Daoy (cell line): ENCODE measurements around the gene REN. TPM values are rescaled to one million over a fixed set of nuclear protein-coding genes. Genes with fewer than 3 reads are reported as not detected.

Experiments used
- DNase-seq: peaks from one replicate; pipeline ENCODE4 v3.0.0-alpha.2; 2015; ENCODE audit warnings: low read depth
- total RNA-seq: library from RNA; depleted of rRNA; stranded (reverse); fragments of >200 nt; shearing (Covaris generic); gene quantifications from 2 replicates; pipeline ENCODE4 v1.2.3, GENCODE V29; 2014

The REN gene
- total RNA-seq, 1 experiment from 2014 or later = not detected

DNA sequence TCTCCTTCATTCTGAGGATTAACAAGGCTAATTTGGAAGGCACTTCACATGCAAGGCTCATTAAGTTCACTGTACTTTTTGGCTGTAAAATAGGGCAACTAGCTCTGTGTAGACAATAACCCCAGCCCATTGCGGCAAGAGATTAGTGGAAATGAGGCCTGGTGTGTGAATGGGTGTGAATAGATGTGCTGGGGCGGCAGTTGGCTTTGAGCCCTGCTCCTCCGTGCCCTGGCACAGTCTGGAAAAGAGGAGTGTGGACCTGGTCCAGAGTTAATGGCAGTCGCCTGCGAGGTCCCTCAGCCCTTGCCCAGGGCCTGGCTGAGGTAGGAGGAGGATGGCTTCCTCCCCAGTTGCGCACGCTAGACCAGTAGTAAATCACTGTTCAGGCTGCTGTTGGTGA, 25.3 kb upstream of the REN start:
- DNase-seq = no peak

DNA sequence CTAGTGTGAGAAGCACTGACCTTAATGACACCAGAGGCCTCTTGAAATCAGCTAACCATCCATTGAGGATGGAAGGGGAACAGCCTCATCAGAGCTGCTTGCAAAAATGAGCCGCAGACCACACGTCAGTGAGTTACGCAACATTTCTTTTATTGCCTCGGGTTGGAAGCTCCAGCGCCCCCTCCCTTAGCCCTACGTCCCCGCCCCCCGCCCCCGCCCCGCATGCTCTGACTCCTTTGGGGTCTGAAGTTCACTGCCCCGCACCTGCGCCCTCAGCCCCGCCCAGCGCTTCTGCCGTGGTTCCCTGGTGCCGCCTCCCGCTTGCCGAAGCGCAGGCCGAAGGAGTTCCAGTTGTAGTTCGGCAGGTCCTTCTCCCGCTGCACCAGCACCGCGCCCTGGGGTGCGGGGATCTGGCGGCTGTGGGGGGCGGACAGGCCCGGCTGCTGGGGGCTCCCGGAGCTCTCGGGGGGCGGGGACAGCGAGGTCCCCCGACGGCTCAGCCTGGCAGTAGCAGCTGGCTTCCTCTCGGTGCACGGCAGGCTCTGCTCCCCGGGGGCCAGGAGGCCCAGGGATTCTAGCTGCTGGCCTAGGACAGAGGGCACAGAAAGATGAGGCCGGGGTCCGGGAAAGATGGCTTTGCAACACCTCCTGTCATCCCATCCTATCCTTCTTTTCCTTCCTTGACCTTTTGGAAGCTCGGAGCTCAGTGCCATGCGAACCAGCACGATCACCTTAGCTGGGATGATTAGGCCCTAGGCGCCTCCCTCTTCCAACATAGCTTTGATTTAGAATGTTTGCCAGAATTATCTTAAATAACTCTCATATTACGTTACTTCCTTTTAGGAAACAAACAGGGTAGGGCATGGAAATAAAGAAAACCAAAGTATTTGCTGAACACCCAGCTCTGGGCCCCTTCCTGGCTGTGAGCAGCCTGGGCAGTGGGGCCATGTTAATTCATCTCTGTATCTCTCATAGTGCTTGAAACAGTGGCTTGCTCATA, 24.4 kb upstream of the REN start:
- no peak for DNase-seq

DNA sequence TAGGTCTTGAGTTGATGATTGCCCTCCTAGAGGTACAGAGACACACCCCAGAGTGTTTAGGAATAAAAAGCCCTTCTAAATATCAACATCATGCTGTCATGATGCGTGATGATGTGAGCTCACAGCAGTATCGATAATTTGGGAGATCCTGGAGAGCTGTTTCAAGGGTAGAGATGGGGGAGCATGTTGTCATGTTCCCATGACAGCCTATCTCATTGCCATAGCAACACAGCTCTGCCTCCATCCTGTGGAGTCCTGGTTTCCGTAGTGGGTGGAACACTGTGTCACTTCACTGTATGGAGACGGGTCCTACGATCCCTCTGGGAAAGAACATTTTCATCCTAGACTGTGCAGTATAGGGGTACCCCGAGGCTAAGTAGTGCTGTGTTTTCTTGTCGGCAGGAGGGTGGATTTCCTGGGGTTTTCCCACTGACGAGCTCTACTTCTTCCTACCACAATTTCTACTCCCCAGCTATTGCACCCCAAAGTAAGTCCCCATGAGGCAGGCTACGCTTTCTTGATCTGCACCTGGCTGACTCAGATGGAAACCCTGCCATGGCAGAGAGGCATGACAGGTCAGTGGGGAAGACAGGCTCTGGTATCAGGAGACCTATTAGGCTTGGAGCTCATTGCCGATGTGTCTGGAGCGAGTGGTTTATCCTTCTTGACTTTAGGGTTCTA, 23.0 kb upstream of the REN start:
- no peak for DNase-seq

DNA sequence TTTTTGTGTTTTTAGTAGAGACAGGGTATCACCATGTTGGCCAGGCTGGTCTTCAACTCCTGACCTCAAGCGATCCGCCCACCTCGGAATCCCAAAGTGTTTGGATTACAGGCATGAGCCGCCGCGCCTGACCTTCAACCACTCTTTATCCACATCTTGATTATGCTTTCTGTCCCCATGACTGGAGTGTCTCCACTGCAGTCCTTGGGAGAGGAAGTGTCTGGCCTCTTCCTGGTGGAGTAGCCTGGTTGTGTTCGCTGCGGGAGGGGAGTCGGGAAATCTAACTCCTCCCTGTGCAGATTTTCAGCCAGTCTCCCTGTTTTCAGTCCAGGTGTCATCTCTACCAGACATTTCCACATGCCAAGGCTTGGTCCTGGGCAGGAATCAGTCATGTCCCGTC, 20.5 kb upstream of the REN start:
- no peak for DNase-seq

DNA sequence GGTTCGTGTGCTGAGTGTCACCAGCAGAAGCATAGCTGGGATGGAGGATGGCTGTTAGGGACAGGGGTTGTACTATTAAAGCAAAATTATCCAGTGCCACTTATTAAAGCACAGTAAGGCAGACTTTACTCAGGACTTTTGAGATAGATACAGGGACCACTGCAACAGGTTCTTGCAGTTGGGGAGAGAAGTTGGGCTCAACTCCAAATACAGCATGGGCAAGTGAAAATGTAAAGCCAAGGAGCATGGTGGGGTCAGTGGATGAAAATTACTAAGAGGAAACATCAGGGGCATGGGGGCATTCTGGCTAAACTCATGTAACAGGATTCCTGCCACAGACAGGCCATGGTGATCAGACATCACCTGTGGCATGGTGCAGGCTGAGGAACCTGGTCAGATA, 15.0 kb upstream of the REN start:
- DNase-seq = no peak

DNA sequence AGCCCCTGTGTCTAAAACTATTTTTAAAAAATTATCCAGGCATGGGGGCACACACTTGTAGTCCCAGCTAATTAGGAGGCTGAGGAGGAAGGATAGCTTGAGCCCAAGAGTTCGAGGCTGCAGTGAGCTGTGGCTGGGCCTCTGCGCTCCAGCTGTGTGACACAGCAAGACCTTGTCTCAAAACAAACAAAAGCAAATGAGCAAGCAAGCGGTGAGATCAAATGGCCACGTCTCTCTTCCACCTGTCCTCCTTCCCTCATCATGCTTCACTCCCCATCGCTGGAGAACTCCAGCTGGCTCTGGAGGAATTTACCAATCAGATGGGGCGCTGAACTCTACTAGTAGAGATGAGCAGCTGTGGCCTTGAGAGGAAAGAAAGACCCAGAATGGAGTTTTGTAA, 14.0 kb upstream of the REN start:
- no peak for DNase-seq

DNA sequence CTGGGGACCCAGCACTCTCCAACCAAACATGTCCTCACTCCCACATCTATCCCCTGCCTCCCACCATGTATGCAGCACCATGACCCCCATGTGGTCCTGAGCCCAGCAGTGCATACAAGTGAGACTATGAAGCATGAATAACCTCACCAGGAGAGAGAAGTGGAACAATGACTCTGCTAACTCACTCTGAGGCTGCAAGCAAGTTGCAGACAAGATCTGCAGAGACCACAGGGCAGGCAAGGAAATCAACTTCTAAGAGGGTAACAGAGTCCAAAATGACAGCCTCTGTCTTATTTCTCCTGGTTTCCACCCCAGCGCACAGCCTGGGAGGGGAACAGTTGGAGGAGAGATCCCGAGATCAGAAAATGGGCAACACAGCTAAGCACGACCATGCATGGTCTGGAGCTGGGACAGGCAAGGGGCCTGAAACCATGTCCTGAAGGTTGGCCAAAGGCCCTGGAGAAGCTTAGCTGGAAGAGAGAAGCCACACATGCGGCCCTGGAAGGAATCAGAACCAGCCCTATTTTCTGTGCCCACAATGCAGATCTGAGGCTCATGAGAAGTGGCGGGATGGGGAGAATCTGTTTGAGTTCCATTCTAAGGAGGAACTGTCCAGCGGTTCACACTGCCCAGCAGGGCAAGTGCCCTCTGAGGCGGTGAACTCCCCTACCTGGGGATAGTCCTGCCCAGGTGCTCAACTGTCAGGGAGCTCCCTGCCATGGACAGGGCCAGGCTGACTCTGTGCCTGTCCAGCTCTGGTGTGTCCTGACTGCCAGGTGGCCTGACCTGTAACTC, 12.5 kb upstream of the REN start:
- no peak for DNase-seq

DNA sequence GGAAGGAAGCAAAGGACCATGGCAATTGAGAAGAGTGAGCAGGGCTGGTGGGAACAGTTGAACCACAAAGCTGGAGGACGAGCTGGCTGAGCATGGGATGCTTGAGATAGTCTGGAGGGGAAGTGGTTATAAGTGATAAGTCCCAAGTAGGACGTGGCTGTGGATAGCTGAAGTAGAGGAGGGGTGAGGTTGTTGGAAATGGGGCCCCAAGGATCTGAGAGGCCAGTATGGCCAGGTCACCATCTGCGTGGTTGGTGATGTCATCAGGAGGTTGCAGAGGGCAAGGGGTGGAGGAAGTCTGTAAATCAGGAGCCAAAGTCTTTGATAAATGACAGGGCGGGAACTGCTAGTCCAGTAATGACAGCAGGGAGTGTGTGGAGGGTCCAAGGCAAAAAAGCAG, 11.0 kb upstream of the REN start:
- no peak for DNase-seq

DNA sequence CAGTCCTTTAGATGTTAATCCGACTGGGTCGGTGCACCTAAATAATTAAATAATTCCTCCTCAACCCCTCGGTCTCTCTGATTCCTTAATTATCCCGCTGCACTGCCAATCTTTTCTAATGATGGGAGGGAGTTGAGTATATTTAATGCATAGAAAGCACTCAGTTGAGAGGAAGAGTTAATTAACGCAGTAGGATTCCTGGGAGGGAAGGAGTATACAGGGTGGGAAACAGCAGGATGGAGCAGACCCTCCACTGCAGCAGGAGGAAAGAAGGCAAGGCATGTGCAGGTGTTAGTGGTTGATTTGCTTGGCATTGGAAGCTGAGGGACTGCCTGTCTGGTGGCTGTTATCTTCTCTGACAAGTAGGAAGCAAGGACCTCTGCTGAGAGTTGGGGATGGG, 9.9 kb upstream of the REN start:
- no peak for DNase-seq

DNA sequence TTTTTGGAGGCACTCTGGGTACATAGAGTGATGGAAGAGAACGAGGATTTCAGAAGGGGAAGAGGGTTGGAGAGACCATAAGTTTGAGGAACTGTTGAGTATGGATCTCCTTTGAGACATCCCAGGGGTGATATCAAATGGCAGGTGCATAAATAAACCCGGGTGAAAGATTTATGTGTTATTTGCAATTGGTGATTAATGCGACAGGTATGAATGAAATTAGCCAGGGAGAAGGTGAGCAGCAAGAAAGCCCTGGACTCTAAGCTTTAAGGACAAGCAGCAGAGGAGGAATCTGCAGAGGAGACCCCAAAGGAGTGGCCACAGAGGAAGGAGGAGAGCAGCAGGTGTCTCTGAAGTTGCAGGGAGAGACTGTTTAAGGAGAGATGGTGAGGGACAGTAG, 8.8 kb upstream of the REN start:
- no peak for DNase-seq

DNA sequence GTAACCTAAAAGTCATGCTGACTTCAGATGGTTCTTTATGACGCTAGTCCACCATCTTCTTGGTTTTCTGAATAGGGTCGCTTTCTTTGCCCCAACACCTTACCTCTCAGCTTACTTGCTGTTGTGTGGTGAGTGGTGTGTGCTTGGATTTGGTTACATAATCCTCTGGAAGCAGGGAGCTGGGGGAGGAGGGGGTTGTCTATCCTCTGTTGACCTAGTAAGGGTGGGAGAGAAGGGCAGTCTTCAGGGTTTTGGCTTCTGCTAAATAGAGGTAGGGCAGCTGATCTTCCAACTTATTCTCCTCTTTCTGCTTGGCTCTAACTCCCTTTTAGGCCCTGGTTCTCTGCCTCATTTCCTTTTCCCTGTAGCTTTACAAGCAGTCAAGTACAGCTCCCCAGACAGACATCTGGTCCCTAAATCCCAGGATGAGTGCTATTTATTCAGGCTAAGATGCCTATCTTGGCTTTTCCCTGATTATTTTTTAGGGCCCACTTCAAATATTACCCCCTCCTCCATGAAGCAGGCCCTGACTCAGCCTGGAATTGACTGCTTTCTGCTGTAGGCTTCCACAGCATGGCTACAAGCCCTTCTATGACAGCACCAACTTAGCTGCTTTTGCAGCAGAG, 6.4 kb upstream of the REN start:
- no peak for DNase-seq

DNA sequence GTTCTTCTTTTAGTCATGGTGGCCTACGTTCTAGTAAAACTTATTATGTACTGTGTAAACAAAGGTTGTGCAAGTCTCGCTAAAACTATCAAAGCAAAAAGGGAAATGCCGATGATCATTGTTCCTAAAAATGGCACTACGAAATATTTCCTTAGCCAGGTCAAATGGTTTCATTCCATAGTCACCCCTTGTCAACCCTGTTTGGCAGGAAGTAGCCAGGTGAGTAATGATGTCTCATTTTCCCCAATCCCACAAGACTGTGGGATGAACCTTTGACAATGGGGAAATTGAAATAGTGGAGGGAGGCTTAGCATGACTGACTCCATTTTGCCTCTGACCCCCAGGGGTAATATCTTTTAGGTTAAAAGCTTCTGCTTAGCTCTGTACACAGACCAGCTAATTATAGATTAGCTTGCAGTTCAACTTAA, 5.6 kb upstream of the REN start:
- DNase-seq = peak; percentile 74

DNA sequence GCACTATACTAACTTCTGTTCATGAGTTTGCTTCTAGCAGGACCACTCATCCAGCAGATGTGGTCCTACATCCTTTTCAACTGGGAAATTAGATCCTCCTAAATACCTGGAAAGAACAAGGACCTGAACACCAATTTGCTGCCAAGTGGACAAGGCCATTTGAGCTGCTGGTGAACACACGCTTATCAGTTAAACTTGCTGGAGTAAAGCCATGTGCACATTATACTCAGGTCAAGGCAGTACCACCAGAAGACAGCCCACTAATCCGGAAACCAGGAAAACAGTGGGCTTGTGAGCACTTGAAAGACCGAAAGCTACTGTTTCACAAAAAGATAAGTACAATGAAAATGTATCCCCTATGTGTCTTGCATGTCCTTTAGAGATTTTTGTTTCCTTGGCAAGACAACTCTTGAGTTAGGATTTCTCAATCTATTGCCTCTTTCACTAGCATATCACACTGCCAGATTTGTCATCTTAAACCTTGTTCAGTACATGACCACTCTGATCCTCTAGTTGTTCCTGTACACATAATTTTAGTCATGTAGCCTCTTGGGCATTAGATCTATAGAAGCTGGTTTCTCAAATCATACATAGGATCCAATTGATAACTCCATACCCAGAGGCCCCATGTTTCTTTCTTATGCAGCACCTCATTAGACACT, 4.5 kb upstream of the REN start:
- no peak for DNase-seq

DNA sequence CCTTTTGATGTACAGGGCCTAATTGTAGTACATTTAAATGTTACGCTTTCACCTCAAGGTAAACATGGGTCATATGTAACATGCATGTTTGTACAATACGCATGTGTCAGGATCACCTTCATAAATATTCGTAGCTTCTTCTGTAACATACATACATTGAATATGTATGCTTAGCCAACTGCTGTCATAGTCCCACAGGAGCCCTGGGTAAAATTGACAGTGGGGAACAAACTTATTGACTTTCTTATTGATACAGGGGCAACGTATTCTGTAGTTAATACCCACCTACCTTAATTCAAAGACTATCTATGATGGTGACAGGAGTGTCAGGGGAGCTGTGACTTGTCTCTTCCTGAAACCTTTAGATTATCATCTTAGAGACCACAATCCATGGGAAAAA, 3.7 kb upstream of the REN start:
- no peak for DNase-seq

DNA sequence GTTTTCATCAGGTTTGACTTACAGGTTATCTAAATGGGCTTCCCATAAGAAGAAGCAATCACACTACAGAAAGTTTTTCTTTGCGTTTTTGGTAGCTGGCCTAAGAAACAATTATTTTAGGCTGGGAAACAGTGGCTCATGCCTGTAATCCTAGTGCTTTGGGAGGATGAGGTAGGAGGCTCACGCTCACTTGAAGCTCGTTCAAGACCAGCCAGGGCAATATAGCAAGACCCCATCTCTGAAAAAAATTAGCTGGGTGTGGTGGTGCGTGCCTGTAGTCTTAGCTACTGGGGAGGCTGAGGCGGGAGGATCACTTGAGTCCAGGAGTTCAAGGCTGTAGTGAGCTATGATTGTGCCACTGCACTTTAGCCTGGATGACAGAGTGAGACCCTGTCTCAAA, 1.6 kb upstream of the REN start:
- no peak for DNase-seq

DNA sequence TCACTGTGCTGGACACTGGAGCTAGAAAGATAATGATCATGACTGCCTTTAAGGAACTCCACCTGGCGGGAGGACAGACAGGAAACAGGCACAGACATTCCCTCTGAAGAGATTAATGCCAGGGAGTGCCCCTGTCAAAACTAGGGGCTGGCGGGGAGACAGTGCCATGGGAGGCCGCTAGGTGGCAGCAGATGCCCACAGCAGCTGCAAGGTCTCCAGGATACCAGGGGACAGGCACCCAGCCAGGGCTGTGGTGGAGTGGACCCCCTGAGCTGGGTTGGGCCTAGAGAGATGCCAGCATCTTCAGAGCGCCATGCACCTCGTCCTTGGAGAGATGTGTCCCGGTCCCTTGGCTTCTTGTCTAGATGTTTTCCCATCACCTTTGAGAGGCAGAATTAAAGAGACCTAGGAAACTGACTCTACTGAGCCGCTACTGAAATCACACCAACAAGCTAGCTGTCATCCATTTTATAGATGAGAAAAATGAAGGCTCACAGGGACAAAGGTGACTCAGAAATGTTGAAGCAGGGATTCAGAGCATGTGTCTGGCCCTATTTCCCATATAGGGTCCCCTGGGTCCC, 3.6 kb downstream of the REN start:
- DNase-seq = peak; percentile 82

DNA sequence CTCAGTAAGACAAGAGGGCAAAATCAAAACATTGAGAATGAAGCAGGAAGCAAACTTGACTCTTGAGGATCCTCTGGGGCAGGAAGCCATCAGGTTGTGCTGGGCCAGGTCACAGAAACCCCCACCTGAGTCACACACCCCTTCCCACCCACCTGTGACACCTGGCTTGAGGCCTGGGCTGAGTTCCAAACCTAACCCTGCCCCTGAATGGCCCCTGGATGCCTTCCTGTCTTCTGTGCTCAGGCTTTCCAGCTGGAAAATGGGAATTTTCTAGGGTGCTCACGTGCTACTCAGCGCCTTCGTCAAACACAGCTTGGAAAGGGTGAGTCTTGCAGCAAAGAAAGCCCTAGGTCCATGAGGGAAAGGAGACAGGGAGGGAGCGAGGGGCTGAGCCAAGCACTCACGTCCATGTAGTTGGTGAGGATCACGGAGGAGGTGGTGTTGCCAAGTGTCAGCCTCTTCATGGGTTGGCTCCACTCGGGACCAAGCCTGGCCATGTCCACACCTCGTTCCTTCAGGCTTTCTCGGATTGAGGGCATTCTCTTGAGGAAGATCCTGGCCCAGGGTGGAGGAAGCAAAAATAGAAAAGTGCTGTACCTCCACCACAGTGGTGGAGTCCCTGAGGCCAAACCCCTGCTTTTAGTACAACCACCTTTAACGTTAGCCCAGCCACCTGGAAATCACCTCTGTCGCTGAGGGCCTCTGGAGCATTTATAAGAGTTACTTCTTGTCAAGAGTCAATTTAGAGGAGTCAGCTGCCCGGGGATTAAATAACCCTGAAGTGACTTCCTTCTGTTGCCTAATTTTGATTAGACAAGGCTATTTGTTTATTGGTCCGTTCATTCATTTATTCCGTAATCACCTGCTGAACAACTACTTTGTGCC, 4.3 kb downstream of the REN start:
- no peak for DNase-seq

DNA sequence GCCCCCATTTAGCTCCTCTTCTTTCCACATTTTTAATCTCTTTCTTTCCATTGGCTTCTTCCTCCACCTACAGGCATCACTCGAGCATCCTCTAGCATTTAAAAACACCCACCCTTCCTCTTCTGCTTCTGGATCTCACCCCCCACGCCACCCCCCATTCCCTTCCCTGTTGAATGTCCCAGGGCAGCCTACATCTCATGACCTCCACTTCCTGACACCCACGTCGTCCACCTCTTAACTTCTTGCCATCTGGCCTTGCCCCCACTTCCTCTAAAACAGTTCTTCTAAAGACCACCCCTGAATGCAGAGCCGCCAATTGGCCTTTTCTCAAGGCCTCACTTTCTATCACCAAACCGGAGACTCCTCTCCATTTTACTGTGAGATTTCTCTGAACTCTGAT, 8.2 kb downstream of the REN start:
- DNase-seq = no peak

DNA sequence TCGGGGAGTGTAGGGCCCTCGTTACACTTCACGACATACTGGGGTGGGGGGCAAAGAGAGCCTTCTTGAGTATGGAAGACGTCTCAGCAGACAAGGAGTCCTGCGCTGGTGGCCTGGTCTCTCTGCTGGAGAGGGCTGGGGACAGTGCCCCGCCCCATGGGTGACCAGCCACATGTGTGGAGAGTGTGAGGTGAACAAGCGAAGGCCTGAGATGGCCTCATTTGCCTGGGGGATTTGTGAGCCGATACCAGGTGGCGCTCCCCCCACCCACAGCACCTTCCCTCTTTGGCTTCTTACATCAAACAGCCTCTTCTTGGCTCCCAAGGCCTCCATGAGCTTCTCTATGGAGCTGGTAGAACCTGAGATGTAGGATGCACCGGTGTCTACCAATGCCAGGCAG, 10.3 kb downstream of the REN start:
- no peak for DNase-seq
